IPS-NIHi7 (cell line): ENCODE data around the gene P4HTM.
A peak's percentile ranks its signal among the peaks of the same experiment; 100 is the strongest.

ENCODE experiments used
- DNase-seq: peaks from one replicate; pipeline ENCODE4 v3.0.0; 2012; ENCODE audit warnings: mixed read lengths; ENCODE audit errors: extremely low spot score

P4HTM gene

DNA sequence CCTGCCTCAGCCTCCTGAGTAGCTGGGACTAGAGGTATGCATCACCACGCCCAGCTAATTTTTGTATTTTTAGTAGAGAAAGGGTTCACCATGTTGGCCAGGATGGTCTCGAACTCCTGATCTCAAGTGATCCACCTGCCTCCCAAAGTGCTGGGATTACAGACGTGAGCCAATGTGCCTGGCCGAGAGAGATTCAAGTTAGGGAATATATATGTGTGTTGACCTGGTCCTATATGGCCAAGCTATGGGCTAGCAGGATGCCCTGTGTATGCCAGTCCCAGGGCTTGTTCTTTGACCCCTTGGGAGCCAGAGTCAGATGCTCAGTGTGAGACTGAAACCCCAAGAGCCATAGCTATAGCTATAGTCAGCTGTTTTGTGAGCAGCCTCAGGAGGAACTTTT is 33.7 kb downstream of the P4HTM start:
- no peak for DNase-seq

DNA sequence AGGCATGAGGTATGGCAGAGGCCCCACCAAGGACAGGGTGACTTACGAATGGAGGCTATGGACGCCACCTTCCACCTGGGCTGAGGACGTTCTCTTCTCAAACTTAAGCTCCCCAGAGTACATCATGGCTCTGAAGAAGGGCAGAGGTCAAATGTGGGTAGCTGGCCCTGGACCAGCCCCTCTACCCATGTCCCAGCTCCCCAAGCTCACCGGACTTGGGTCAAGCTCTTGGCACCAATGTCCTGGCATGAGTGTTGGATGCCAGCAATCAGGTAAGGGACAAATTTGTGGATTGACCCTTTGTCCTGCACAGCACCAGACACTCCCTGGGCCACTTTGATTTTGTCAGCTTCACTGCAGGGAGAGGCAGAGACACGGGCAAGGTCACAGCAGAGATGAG is 34.4 kb downstream of the P4HTM start:
- no peak for DNase-seq

DNA sequence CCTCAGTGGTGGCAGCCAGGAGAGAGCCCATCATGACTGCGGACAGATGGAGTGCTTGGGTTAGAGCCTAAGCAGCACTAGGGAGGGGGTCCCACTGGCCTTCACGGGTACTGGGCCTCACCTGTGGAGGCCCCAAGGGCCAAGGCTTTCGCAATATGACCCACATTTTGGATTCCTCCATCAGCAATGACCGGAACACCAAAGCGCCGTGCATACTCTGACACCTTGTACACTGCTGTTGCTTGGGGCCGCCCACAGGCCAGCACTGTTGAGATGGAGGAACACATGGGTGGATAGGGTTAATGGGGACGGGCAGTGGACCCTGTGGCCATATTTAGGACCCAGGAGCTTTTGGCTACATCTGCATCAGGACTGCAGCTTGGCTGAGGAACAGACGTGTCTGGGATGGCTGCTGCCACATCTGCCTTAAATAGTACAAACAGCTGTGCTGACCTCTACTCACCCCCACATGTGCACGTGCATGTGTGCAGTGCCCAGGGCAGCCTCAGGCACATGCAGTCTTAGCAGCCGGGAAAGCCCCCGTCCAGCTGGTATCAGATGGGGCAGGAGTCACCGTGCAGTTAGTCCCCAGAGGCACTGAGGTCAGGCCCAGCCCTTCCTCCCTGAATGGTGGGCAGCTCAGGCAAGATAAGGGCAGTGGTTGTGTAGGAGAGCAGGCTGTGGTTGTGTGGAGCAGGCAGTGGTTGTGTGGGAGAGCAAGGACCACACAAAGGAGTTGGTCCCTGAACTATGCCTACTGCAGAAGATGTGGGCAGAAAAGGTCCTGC is 35.2 kb downstream of the P4HTM start:
- no peak for DNase-seq

DNA sequence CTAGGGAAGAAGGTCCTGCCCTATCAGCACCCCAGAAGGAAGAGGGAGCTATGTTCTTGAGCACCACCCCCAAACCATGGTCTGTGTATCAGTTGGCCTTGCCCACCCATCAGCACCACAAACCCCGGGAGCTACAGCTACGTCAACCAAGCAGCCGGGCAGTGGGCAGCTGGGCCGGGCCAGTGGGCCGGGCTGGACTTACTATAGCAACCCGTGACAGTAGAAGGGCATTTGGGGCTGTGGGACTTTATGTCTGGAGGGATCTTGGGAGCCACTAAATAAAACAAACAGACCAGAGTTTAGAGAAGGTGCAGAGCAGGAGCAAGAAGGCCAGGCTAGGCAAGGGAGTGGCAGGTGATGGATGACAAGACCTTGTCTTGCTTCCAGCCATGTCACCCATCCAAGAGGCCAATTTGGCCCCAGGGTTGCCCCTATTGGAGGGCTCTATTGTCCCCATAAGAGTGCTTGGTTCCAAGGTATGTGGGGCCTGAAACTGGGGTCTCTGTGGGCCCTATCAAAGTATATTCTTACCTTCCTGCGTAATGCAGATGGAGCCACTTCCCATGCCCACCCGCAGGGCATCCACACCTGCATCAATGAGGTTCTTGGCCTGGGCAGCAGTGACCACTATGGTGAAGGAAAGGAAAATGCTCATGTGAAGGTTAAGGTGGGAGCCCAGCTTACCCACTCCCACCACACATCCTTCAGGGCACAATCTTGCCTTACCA is 35.9 kb downstream of the P4HTM start:
- no peak for DNase-seq

DNA sequence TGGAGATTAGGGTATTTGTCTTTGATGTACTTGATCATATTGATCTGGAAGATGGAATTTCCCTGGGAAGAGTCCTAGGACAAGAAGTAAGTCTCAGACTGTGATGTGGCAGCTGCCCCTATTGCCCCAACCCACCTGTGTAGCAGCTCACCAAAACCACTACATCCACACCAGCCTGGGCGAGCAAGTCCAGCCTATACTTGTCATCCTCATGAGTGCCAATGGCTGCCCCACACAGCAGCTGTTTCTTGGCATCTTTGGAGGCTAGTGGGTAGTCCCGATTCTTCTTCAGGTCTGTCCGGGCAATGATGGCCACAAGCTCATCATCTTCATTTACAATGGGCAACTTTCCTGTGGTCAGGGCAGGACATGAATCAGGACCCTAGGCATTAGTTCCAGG is 36.5 kb downstream of the P4HTM start:
- no peak for DNase-seq

DNA sequence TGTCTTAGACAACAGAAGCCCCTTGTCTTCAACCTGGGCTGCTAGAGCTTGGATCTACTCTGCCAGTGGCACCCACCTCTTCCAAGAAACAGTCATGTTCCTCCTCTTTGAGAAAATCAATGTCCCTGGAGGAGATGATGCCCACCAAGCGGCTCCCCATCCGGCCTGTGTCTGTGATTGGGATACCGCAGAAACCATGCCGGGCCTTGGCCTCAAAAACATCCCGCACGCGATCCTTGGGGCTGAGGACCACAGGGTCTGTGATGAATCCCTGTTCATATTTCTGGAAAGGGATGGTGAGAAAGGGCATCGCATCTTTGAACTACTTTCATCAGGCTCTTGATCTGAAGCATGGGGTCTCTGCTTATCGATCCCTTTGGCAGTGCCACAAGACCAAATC is 37.6 kb downstream of the P4HTM start:
- no peak for DNase-seq

DNA sequence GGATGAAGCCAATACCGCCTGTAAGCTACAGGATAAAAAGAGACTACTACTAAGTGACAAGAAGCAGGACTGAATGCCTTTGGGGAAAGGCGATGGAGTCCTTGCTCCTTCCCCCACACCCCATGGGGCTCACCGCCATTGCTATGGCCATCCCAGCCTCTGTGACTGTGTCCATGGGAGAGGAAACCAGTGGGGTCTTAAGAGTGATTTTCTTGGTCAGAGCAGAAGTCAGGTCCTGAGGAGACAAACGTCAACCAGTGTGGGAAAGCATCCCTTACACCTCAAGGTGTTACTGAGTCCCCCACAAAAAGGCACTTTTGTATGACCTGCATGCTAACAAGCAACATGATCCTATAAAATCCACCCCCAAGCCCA is 38.2 kb downstream of the P4HTM start:
- DNase-seq: no peak

DNA sequence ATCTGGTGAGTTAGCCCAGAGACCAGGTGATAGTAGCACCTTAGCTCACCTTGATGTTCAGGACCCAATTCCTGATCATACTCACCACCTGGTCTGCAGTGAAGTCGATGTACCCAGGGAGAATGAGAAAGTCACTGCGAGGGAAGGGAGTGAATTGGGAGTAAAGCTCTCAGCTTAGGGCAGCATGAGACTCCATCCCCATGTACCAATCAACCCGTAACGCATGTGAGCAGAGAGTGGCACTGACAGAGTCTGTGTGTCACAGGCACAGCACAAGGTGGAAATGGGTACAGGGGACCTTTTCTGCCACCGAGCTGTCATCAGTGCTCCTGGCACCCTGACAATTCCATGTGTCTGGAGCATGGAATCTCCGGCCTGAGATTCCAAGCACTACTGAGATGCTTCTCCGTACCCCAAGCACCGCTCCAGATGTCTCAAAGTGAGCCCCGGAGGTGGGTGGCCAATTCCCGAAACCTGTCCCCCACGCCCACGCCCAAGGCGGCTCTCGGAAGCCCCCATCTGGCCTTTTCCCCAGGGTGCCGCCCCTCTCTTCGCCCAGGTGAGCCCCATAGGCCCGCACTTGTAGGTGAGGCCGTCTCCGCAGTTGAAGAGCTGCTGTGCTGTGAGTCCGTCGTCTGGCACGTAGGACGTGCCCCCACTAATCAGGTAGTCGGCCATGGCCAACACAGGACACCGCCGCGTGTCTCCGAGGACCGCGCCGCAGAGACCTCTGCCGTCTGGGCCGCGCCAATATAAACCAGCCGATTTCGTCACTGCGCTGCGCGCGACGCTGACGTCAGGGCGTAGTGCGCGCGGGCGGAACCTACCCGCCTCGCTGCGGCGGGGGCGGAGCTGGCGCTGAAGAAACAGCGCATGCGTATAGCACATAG is 38.9 kb downstream of the P4HTM start, which contains the start of gene IMPDH2:
TSS of gene IMPDH2 (minus strand) at position 726 of the 890 bp plus-strand sequence. CDS start at position 678, 48 bp downstream.
- DNase-seq: peak; percentile 90

DNA sequence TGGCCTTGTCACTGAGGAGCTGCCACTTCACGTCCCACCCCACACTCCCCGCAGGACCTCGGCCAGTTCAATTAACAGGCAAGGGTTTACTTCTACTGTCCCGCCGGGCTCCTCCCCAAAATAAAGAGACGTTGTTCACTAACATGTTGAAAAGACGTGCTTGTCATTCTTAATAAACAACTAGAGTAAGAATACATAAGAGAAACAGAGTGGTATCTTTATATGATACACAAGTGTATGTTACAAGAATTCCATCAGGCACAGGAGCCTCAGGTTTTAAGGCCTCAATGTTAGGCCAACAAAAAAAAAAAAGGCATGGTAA is 39.5 kb downstream of the P4HTM start:
- no peak for DNase-seq

DNA sequence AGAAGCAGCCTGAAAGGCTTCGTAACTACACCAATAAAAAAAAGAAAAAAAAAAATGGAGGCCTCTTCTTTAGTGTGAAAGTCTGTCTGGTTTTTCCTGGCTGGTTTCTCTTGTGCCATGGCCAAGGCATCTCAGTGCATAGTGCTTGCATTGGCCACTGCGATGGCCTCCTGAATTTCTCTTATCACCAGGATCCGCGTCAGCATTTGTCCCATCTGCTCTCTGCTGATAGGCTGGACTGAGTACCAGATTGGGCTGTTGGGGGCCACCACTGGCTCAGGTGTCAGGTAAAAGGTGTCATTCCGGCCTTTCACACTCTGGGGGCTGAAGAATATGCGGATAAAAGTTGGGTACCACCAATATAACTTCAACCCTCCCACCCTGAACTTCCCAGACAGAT is 40.3 kb downstream of the P4HTM start:
- no peak for DNase-seq

DNA sequence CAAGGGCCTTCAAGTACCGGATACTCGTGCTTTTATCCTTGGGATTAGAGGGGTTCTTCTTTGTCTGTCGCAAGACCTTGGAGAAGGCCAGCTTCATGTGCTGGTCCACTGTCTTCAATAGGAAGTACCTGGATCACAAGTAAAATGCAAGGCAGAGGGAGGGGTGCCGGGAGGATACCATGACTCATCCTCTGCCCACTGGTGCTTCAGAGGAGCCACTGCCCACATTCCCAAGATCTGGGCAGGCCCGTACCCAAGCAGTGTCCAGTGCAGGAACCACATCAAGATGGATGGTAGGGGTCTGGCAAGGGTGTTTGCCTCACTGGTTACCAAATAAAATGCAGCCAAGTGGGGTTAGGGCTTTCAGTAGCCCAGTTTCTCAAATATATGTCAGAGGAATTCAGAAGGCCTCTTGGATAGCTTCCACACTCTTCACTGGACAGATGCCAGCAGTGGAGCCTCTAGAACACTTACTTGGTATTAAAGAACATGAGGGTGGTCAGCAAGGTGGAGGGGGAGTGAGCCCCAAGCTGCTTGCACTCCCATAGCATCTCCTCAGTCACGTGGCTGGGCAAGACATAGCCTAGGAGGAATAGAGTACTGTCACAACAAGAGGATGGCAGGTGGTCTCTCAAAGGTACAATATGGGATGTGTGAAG is 42.7 kb downstream of the P4HTM start:
- no peak for DNase-seq

DNA sequence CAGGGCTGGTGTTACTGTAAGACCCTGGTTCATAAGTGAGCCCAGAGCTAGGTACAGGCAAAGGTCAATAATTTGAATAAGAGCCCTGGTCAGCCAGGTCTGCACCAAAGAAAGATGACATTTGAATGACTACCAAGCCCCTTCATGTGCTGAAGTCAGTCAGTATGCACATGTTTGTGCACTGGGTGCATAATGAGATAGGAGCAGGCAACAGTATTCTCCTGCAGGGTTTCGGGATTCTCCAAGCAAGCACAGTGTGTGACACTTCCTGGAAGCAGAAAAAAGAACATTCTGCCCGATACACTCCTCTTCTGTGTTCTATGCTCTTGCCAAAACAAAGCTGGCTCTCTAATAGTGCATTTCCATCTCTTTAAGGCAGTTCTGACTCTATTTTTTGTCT is 44.6 kb downstream of the P4HTM start:
- DNase-seq: no peak

DNA sequence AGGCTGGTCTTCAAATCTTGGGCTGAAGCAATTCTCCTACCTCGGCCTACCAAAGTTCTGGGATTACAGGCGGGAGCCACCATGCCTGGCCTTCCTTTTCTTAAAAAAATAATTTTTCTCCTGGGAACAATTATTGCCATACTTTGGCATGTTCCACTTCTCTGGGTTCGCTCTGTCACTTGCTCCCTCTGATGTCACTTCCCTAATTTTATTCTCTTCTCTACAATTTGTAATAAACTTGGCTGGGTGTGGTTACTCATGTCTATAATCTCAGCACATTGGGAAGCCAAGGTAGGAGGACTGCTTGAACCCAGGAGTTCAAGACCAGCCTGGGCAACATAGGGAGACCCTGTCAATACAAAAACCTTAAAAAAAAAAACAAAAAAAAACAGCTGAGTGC is 45.2 kb downstream of the P4HTM start:
- no peak for DNase-seq

DNA sequence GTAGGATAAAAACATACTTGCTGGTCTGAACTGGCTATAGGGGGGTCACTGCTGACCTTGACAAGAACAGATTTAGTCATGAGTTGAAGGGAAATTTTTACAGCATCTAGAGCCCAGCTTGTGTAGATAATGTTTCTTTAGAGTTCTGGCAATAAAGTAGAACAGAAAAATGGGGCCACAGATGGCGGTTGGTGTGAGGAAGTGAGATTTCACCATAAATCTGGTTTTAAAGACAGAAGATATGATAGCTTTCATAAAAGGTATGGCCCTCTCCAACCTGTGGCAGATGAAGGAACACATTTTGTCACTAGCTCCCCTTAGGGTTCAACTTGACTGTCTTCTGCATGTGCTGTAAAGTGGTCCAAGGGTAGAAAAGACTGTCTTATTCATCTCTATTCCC is 63.5 kb downstream of the P4HTM start:
- no peak for DNase-seq

DNA sequence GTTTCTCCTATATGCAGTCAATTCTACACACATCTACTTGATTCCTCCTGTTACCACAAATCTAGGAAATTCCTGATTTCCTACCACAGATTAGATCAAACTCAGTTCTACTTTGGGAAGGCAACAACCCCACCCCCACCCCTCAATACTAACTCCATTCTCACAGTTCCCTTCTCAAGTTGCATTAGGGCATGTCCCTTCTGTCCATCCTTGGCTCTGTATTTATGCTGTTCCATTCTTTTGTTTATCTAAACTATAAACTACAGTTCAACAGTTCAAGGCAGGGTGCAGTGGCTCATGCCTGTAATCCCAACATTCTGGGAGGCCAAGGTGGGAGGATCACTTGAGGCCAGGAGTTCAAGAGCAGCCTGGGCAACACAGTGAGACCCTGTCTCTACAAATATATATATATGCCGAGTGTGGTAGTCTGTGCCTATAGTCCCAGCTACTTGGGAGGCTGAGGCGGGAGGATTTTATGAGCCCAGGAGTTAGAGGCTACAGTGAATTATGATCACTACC is 64.4 kb downstream of the P4HTM start:
- no peak for DNase-seq
